Stimulated activated CD8-positive, alpha-beta memory T cell treated with anti-CD3 and anti-CD28 coated beads, Interleukin-12 subunit alpha, Interleukin-12 subunit beta, amount 100 ng/mL, for 1 hour (primary cell): ENCODE measurements around the gene OCRL.

Experiments used
- DNase-seq: peaks from one replicate; pipeline ENCODE4 v3.0.0-alpha.2; 2020; ENCODE audit warnings: low read depth

OCRL gene

DNA sequence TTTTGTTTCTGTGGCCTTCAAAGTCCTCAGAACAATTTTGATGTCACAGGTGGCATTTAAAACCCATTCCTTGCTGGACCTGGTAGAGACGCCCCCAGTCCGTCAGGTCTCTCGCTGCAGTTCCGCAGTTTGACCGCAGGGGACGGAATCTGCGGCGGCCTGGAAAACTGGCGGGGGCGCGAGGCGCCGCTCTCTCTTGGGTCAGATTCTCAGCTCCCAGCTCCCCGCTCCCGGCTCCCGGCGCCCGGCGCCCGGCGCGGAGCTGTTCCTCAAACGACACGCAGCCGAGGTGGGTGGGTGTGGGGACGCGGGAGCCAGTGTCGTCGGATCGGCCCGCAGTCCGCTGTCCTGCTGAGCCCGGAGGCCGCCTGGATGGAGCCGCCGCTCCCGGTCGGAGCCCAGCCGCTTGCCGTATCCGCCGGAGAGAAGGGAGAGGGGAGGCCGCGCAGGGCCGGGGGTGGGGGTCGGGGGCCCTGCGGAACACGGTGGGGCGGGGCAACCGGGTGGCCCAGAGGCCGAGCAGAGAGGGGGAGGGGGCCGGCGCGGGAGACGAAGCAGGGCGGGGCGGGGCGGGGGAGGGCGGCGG, at the start of gene OCRL:
Gene OCRL, plus strand, starts transcription at position 192 of the 586 bp plus-strand sequence. Its CDS starts 181 bp downstream, at position 373.
- peak; percentile 7 for DNase-seq

DNA sequence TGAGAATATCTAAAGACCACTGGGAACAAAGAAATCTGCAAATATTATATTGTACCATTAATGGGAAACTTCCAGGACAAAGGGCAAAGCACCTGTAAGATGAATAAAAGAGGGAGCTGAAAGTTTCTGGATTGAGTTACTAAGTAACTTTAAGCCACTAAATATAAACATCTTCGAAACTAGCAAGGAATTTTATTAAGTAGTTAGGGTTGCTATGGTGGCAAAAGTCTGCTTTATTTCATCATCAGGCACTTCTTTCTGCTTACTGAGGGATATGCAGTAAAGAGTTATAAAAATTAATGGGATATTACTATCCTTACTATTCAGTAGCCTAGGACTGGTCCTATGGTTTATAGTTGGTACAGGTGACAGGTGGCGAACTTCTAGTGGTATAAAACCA, 49.7 kb upstream of the OCRL start:
- DNase-seq: no peak

DNA sequence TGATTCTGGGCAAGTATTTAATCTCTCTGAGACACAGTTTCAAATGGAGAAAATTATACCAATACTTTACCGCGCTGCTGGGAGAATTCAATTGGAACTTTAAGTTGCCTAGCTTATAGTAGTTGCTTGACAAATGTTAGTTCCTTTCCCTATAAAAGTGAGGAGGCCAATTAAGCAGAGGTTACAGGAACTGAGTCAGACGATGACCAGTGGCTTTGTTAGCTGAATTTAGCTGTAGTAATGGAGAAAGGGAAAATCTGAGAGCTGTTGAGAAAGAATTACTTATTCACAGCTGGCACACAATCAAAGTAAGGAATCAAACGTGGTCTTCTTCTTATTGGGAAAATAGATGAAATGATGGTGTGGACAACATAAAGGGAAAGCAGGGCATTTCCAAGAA, 46.4 kb upstream of the OCRL start:
- DNase-seq: no peak

DNA sequence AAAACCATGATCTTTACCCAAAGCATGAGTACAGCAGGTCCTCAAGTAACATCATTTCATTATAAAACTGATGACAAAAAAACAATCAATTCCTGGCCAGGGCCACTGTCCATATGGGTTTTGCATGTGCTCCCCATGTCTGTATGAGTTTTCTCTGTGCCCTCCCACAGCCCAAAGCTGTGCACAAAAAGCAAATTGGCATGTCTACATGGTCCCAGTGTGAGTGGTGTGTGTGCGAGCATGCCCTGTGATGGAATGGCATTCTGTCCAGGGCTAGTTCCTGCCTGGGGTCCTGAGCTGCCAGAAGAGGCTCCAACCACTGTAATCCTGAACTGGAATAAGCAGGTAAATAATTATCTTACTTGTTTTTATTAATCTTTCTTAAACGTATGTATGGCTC, 45.2 kb upstream of the OCRL start:
- no peak for DNase-seq

DNA sequence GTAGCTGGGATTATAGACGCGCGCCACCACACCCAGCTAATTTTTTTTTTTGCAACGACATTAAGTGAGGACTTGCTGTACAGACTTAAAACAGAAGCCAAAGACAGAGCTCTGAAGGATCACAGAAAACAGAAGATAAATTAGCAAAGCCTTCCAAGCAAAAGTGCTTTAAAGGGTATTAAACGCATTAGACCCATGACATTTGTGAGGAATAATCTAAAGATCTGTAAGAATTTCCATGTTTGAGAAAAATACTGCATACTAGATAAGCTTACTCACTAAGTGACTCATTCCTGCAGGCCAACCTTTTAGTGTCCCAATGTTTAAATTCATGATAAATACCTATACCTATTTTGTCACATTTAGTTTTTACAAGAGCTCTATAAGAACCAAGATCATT, 44.2 kb upstream of the OCRL start:
- no peak for DNase-seq

DNA sequence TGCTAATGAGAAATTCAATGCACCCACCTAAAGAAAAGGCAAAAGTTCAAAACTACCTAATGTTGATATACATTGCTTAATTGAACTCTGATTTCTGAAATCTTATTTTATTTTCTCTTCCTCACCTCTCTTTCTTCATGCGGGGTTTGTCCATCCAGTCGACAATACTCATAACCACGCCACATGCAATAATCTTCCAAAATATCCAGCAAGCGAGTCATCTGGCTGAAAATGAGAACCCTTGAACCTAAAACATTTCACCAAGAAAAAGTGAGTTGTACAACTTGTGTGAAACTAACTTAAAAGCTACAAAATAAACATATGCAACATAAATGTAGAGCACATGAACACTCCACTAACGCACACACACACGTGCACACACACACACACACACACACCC, 43.4 kb upstream of the OCRL start:
- DNase-seq: no peak

GRCh38 chrX:129497146-129497843, 42.8 kb upstream of the OCRL start:
- DNase-seq: no peak

- no peak for DNase-seq
These were observed 29.7 kb upstream of the OCRL start for GRCh38 chrX:129510331-129510730.

GRCh38 chrX:129511689-129512088, 28.4 kb upstream of the OCRL start:
- DNase-seq: no peak

- no peak for DNase-seq
These were observed 27.6 kb upstream of the OCRL start for GRCh38 chrX:129512409-129512808.

DNA sequence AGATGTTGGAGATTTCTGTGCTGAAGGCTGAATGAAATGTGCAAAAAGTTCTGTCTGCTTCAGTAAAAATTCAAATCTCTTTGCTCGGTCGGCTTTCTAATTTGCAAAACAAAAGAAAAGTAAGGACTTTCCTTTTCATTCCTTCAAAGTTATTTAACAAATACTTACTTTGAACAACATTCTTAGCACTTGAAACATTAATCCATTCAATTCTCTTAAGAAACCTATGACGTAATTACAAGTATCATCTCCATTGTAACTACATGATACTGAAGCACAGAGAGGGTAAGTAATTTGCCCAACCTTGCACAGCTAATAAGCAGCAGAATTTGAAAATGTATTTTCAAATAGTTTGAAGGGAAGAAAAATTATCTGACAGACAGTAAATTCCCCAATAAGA, 23.7 kb upstream of the OCRL start:
- no peak for DNase-seq

- no peak for DNase-seq
These were observed 19.9 kb upstream of the OCRL start for GRCh38 chrX:129520151-129520550.

DNA sequence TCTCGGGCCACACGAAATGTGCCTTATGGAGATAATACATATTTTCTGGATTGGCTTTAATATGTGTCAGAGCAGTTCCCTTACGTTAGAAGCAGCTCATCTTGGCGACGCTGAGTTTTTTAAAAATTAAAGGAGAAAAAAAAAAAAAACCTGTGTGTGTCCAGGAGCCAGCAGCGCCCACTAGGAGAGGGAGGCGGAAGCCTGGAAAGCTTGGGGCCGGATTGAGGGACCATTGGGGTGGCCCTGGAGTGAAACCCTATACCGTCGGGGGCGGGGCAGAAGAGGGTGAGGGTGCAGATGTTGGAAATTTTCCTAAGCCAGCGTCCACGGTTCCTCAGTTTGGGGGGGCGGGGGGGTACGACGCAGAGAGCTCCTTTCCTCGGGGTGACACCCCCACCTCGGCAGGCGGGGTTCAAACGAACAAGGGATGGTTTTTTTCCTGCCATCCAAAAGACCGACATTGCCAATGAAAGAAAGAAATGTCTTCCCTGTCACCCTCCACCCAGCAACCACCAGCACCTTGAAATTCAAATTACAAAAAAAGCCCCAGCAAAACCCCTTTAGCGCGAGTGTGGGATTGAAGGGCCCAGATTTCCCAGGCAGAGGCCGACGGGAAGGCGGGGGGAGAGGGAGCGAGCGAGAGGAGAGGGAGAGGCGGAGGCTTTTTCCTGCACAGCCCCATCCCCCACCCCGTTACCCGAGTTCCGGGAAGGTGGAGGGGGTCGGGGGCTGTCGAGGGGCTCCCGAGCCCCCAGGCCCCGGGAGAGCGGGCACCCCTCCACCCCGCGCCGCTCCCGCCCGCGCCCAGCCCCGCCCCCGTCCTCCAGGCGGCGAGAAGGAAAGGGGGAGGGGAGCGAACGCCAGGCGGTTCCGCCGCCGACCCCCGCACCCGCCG, 17.6 kb upstream of the OCRL start:
- no peak for DNase-seq

DNA sequence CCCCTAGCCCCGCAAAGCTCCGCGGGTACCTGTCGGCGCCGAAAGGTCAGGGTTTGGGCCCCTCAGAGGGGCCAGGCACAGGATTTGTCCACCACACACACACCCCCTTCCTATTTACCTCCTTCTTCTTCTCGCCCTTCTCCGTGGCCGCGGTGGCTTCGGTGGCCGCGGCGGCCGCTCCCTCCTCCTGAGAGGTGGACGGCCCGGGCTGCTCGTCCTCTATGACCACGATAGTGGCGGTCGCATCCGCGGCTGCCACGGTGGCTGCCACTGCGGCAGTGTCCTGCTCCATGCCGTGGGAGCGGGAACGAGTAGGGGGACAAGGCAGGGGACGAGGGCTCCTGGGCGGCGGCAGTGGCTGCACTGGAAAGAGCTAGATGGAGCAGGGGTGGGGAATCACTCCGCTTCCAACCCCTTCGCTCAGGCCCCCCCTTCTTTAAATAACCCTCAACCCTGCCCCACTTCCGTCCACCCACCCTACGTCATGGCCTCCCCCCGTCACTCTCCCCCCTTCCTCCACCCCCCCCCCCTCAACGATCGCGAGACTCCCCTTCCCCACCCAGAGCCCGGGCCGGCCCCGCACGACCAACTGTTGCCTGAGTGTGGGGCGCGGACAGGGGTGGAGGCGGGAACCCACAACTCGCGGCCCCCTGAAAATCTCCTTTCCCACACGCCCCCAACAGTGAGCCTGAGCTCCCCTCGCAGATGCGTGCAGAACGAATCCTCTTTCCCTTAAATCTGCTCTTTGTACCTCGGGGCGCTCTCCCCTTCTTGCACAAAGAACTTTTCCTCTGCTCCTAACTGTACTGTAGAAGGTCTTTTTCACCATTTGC, 16.8 kb upstream of the OCRL start, which contains the start of gene SMARCA1:
Gene SMARCA1, minus strand, starts transcription at position 412 of the 833 bp plus-strand sequence. Its CDS starts 120 bp downstream, at position 292.
- no peak for DNase-seq

- no peak for DNase-seq
These were observed 15.7 kb upstream of the OCRL start for GRCh38 chrX:129524250-129524850.

GRCh38 chrX:129525162-129525561, 14.9 kb upstream of the OCRL start:
- DNase-seq: no peak

- no peak for DNase-seq
These were observed 14.2 kb upstream of the OCRL start for GRCh38 chrX:129525896-129526295.

- DNase-seq: no peak
These were observed 10.3 kb upstream of the OCRL start for GRCh38 chrX:129529685-129530281.

DNA sequence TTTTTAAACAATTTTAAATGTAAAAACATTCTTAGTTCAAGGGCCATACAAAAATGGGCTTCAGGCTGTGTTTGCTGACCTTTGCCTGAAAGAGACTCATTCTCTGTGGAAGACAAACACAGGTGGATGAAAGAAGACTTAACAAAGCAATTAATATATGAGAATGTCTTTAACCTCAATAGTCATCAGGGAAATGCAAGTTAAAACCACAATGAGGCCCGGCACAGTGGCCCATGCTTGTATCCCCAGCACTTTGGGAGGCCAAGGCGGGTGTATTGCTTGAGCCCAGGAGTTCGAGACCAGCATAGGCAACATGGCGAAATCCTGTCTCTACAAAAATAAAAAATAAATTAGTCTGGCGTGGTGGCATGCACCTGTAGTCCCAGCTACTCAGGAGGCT, 9.6 kb upstream of the OCRL start:
- no peak for DNase-seq

DNA sequence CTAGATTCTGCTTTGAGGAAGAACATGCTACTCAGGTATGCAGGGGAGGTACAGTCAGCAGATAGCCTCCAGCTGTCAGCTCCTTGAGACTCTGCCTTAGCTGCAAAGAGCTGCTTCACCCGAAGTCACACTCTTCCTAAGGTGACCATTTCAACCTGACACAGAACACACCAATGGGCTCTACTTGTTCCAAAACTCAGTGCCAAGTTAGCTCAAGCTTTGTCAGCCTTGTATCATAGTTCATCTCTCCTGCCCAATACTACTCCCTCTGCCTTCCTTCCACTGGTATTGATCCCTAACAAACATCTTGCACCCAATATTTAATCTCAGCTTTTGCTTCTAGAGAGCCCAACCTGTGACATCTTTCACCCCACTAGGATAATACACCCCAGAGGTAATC, 8.9 kb upstream of the OCRL start:
- no peak for DNase-seq
